GM19351 (cell line): ENCODE results near the gene SLC25A43.
"Not testable (repeated sequence)": the region's sequence is repeated elsewhere in the genome, so short reads cannot be mapped to it uniquely, and the experiment has no call there.

Experiments used
- ATAC-seq: cut with Tn5 transposase; IDR thresholded peaks from one replicate; pipeline ENCODE4 v1.9.1; 2021; ENCODE audit warnings: mild to moderate bottlenecking, moderate library complexity; ENCODE audit not compliant: unreplicated experiment

The SLC25A43 gene

GRCh38 chrX:119398974-119399771 lies at the start of gene SLC25A43:
TSS of gene SLC25A43 (plus strand) at chrX:119399336. CDS start at chrX:119399404, 68 bp downstream.
- peak; percentile 89 for ATAC-seq

DNA sequence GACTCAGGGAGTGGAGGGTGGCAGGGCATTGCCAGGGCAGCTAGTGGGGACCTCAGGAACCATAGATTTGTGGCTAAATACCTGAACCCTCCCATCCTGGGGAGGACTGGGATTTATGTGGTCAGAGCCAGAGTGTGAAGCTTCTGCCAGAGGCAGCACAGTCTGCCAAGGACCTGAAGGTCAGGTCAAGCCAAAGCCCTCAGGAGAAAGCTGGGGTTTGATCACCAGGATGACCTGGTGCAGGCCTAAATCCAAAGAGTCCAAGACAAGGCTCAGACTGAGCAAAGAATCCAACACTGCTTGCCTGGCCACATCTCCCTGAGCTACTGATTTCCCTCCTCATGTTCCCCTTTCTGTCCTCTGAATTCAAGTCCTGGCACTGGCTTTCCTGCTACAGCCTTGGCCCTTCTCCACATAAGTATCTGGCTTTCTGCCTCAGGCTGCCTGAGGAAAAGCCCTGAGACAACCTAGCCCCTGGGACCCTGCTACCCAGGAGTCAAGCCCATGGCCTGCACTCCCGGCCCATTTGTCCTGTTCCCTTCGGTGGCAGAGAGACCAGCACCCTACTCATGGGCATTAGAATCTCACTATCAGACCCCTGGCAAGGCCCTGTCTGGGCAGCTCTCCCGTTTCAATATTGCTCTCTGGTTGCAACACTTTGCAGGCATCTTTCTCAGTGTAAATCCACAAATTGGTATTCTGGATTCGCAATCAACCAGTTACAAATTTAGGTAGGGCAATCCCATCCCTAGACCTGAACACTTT lies 39.3 kb upstream of the SLC25A43 start:
- ATAC-seq = no peak

DNA sequence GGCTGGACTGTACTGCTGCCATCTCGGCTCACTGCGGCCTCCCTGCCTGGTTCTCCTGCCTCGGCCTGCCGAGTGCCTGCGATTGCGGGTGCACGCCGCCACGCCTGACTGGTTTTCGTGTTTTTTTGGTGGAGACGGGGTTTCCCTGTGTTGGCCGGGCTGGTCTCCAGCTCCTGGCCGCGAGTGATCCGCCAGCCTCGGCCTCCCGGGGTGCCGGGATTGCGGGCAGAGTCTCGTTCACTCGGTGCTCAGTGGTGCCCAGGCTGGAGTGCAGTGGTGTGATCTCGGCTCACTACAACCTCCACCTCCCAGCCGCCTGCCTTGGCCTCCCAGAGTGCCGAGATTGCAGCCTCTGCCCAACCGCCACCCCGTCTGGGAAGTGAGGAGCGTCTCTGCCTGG lies 37.7 kb upstream of the SLC25A43 start:
- ATAC-seq = not testable (repeated sequence)

- not testable (repeated sequence) for ATAC-seq
Measured at GRCh38 chrX:119362074-119362473, 37.1 kb upstream of the SLC25A43 start.

GRCh38 chrX:119363391-119363790 lies 35.7 kb upstream of the SLC25A43 start:
- no peak for ATAC-seq

DNA sequence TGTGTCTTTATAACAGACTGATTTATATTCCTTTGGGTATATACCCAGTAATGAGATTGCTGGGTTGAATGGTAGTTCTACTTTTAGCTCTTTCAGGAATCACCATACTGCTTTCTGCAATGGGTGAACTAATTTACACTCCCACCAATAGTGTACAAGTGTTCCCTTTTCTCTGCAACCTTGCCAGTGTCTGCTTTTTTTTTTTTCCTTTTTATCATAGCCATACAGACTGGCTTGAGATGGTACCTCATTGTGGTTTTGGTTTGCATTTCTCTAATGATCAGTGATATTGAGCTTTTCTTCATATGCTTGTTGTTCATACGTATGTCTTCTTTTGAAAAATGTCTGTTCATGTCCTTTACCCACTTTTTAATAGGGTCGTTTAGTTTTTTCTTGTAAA lies 27.3 kb upstream of the SLC25A43 start:
- not testable (repeated sequence) for ATAC-seq

GRCh38 chrX:119374736-119375135 lies 24.4 kb upstream of the SLC25A43 start:
- ATAC-seq = no peak

GRCh38 chrX:119375561-119375960 lies 23.6 kb upstream of the SLC25A43 start:
- no peak for ATAC-seq

DNA sequence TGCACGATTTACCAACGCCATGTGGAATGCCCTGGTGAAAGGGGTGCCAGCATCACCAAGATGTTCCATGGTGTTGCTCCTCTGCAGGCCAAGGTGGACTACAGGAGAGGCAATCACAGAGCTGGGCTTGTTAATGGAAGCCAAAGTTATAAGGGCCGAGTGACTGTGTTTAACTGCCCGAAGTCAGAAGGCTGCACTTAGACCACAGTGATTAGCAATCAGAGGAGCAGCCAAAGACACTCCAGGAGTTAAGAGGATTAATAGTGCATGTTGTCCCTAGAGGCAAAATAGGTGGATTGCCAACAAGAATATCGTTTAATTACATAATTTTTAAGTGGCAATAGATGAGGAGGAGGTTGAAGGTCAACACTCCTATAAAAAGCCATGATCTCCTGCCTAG lies 22.8 kb upstream of the SLC25A43 start:
- no peak for ATAC-seq

DNA sequence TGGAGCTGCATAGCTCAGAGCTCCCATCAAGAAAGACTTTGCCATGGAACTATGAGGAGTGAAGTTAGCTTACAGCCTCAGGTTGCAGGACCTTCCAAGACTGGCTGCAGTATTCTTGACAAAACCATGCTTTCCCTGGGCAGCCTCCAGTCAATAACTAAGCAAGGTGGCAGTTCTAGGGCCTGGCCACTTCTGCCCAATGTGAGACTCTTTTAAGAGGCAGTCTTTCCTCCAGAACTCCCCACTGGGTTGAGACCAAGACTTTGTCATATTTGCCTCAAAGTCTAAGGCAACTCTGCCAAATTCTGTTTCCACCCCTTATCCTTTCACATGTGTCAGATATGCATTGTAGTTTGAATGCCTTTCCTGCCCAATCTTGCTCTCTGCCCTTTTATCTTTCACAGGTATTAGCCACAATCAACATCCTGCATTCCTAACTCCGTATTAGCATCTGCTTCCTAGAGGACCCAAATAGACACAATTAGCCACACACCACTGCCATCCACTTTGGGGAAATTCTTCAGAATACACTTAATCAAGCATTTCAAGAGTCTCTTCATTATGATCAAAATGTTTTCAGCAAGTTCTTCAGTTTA lies 17.7 kb upstream of the SLC25A43 start:
- ATAC-seq = no peak

DNA sequence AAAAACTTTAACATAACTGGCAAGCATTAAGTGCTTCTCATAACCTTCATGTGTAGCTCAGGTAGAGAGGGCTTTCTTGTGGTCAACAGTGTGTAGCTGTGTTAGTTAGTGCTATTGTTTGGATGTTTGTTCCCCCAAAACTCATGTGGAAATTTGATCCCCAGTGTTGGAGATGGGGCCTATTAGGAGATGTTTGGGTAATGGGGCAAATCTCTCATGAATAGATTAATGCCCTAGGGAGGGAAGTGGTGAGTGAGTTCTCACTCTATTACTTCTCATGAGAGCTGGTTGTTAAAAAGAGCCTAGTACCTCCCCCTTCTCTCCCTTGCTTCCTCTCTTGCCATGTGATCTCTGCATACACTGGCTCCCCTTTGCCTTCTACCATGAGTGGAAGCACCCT lies 16.5 kb upstream of the SLC25A43 start:
- ATAC-seq = no peak

DNA sequence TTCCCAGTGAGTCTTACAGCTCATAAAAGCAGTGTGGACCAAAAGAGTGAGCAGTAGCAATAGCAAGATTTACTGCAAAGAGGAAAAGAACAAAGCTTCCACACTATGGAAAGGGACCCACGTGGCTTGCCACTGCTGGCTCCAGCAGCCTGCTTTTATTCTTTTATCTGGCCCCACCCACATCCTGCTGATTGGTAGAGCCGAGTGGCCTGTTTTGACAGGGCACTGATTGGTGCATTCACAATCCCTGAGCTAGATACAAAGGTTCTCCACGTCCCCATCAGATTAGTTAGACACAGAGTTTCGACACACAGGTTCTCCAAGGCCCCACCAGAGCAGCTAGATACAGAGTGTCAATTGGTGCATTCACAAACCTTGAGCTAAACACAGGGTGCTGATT lies 12.5 kb upstream of the SLC25A43 start:
- not testable (repeated sequence) for ATAC-seq

DNA sequence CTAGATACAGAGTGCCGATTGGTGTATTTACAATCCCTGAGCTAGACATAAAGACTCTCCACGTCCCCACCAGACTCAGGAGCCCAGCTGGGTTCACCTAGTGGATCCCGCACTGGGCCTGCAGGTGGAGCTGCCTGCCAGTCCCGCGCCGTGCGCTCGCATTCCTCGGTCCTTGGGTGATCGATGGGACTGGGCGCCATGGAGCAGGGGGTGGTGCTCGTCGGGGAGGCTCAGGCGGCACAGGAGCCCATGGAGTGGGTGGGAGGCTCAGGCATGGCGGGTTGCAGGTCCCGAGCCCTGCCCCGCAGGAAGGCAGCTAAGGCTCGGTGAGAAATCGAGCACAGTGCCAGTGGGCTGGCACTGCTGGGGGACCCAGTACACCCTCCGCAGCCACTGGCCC lies 11.7 kb upstream of the SLC25A43 start:
- ATAC-seq = not testable (repeated sequence)

GRCh38 chrX:119389214-119389613 lies 9.9 kb upstream of the SLC25A43 start:
- ATAC-seq = no peak

GRCh38 chrX:119389871-119390501 lies 9.2 kb upstream of the SLC25A43 start:
- ATAC-seq = no peak

- no peak for ATAC-seq
Measured at GRCh38 chrX:119391279-119391678, 7.9 kb upstream of the SLC25A43 start.

DNA sequence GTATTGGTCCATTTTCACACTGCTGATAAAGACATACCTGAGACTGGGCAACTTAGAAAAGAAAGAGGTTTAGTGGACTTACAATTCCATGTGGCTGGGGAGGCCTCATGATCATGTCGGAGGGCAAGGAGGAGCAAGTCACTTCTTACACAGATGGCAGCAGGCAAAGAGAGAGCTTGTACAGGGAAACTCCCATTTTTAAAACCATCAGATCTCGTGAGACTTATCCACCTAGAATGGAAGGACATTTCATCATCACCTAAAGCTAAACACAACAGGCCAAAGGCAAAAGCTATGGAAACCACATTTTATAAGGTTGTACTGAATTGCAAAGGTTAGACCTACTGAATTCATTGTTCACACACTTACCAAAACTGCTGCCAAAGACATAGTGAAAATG lies 6.0 kb upstream of the SLC25A43 start:
- ATAC-seq = no peak

DNA sequence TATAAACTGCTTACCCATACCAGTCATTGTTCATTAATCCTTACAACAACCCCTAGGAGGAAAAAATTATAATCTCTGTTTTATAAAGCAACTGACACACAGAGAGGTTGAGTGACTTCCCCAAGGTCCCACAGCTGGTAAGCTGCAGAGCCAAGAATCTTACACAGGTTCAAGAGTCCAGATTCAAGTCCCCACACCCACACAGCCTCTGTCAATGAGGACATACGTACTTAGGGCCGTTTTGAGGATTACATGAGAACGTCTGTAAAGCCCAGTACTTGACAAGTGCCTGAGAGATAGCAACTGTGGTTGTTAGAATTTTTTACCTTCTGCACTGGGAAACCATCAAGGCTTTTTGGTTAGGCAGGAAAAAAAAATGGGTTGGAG lies 556 bp upstream of the SLC25A43 start:
- ATAC-seq = no peak

GRCh38 chrX:119399772-119400101 lies 601 bp downstream of the SLC25A43 start:
- ATAC-seq = peak; percentile 20

- no peak for ATAC-seq
Measured at GRCh38 chrX:119401569-119401968, 2.4 kb downstream of the SLC25A43 start.

- ATAC-seq = no peak
Measured at GRCh38 chrX:119402588-119402987, 3.5 kb downstream of the SLC25A43 start.
